ENCODE measurements around the gene CIROP. TPM values are rescaled to one million over a fixed set of nuclear protein-coding genes. Genes with fewer than 3 reads are reported as not detected.

The CIROP gene
- total RNA-seq, 4 donors from 2014 or later: not detected

- H3K36me3 ChIP-seq: peaks cover 0 to 23% (median 0%) of the 10 kb centered on the region in 3 donors
- TF ChIP-seq CTCF (IDR thresholded peaks at IDR 0.05) (no peak), POLR2A (IDR thresholded peaks at IDR 0.05) (no peak)
- DNase-seq: no peak
- peaks cover 0 to 8% (median 4%) of the 10 kb centered on the region in 4 donors for H3K4me1 ChIP-seq
- H3K4me3 ChIP-seq: no peak overlapping the region
- H3K9me3 ChIP-seq: no peaks in the 10 kb centered on the region
- H3K27me3 ChIP-seq: no peaks in the 10 kb centered on the region
- no peak overlapping the region for H3K27ac ChIP-seq
Observed at GRCh38 chr14:23101213-23101970, 3.4 kb downstream of the CIROP start.

- DNase-seq: no peak
- peaks cover 0 to 23% (median 0%) of the 10 kb centered on the region in 3 donors for H3K36me3 ChIP-seq
- peak in 1 of 6 experiments; percentile 4 for TF ChIP-seq CTCF (IDR thresholded peaks at IDR 0.05)
- no peak for TF ChIP-seq POLR2A (IDR thresholded peaks at IDR 0.05)
- no peak overlapping the region for H3K4me3 ChIP-seq
- no peaks in the 10 kb centered on the region for H3K9me3 ChIP-seq
- peaks cover 0 to 8% (median 5%) of the 10 kb centered on the region in 4 donors for H3K4me1 ChIP-seq
- H3K27ac ChIP-seq: no peak overlapping the region
- H3K27me3 ChIP-seq: no peaks in the 10 kb centered on the region
Observed at GRCh38 chr14:23099212-23099861, 5.5 kb downstream of the CIROP start.

DNA sequence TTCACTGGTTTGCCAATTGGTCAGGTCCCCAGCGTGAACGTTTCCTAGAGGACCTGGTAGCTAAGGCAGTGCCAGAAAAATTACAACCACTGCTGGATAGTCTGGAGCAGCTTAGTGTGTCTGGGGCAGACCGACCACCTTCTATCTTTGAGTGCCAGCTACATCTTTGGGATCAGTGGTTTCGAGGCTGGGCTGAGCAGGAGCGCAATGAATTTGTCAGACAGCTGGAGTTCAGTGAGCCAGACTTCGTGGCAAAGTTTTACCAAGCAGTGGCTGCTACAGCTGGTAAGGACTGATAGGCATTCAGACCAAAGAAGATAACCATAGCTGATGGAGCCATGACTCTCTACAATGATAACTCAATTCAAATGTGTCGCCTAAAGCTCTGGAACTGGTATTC, 7.0 kb downstream of the CIROP start:
- TF ChIP-seq CTCF (IDR thresholded peaks at IDR 0.05) (no peak), POLR2A (IDR thresholded peaks at IDR 0.05) (no peak)
- no peak for DNase-seq
- Histone ChIP-seq H3K36me3 (peaks cover 0 to 28% (median 0%) of the 10 kb centered on the region in 3 donors), H3K9me3 (no peaks in the 10 kb centered on the region), H3K4me3 (no peak overlapping the region), H3K27ac (no peak overlapping the region), H3K27me3 (no peaks in the 10 kb centered on the region), H3K4me1 (peaks cover 6 to 20% (median 10%) of the 10 kb centered on the region in 4 donors)

- Histone ChIP-seq H3K27ac (peak within 1 kb of the TSS; percentile 93 to 100 (median 97)), H3K4me3 (peak within 1 kb of the TSS; percentile 76 to 100 (median 95)), H3K9me3 (no peaks in the 10 kb centered on the region), H3K36me3 (peaks cover 0 to 51% (median 0%) of the 10 kb centered on the region in 3 donors), H3K4me1 (peaks cover 6 to 27% (median 10%) of the 10 kb centered on the region in 4 donors), H3K27me3 (no peaks in the 10 kb centered on the region)
- TF ChIP-seq POLR2A (IDR thresholded peaks at IDR 0.05): peak; percentile 68 to 86
- TF ChIP-seq CTCF (IDR thresholded peaks at IDR 0.05): no peak
- peak; percentile 93 to 100 (median 100) for DNase-seq
Observed at GRCh38 chr14:23095196-23096108, 9.3 kb downstream of the CIROP start, which contains the start of gene C14orf119. TSS of gene C14orf119 (plus strand) at chr14:23095505. CDS start at chr14:23097659, 2,154 bp downstream.

DNA sequence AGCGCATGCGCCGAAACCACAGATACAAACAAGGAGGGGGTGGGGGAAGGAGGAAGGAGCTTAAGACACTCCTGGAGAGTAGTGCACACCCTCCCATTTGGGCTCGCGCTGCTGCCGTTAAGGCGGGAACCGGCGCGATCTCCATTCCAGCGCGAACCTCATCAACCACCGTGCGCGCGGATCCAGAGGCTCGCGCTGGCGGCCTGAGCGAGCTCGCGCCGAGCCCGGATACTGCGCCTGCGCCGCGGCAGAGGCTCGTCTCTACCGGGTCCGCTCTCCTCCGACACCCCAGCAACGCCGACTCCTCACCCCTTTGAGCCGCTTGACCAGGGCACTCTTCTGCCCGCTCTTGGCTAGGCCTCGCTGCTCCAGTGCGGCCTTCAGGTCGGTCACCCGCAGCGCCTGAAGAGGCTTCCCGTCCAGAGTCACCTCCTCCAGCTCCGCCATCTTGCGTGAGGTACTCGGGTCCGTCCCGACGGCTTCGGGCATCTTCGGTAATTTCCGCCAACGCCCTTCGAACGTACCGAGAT, 10.1 kb downstream of the CIROP start, which contains the start of gene ACIN1:
Gene ACIN1 (minus strand): TSS at position 471 of the 530 bp plus-strand sequence. CDS start 24 bp downstream, at position 447.
- peaks cover 6 to 27% (median 10%) of the 10 kb centered on the region in 4 donors for H3K4me1 ChIP-seq
- no peaks in the 10 kb centered on the region for H3K9me3 ChIP-seq
- H3K27me3 ChIP-seq: no peaks in the 10 kb centered on the region
- peak within 1 kb of the TSS; percentile 76 to 100 (median 95) for H3K4me3 ChIP-seq
- peak within 1 kb of the TSS; percentile 93 to 100 (median 97) for H3K27ac ChIP-seq
- peaks cover 0 to 59% (median 2%) of the 10 kb centered on the region in 3 donors for H3K36me3 ChIP-seq
- peak; percentile 74 to 100 (median 88) for DNase-seq
- TF ChIP-seq CTCF (IDR thresholded peaks at IDR 0.05): no peak
- peak; percentile 59 to 70 for TF ChIP-seq POLR2A (IDR thresholded peaks at IDR 0.05)

Data from Peyer's patch (tissue), 4 donors.